ENCODE data around the gene PTPRN2. TPM values are rescaled to one million over a fixed set of nuclear protein-coding genes. Genes with fewer than 3 reads are reported as not detected.
A peak's percentile ranks its signal among the peaks of the same experiment; 100 is the strongest.

Gene PTPRN2
- total RNA-seq, 5 donors from 2014 or later (not counting 1 experiment from before 2014, with no cell fraction given): 0.60 to 1.7 (median 0.82) TPM

GRCh38 chr7:157832006-157832405, 755.6 kb downstream of the PTPRN2 start:
- Mint-ChIP-seq H3K9me3 (no peaks in the 10 kb centered on the region), H3K27me3 (no peaks in the 10 kb centered on the region), H3K36me3 (no peaks in the 10 kb centered on the region), H3K27ac (no peak overlapping the region), H3K4me3 (no peak overlapping the region), H3K4me1 (peaks cover 14 to 19% (median 19%) of the 10 kb centered on the region in 3 donors)
- no peak for ATAC-seq (replicated peaks in 1 of 4)
- H3K4me1 ChIP-seq (ENCODE audit: control insufficient read depth in 1 of 2, extremely low read depth in 1 of 2, insufficient read depth in 2 of 2, low read length in 2 of 2): peaks cover 12 to 14% of the 10 kb centered on the region in 2 experiments
- POLR2A ChIA-PET: no interaction called here
- peaks cover 0 to 7% of the 10 kb centered on the region in 2 experiments for H3K27me3 ChIP-seq (replicated peaks in 1 of 2; ENCODE audit: control insufficient read depth in 2 of 2, extremely low read depth in 1 of 2, insufficient read depth in 2 of 2, low read length in 1 of 2)
- H3K4me3 ChIP-seq (ENCODE audit: control insufficient read depth in 1 of 2, extremely low read depth in 1 of 2, low read length in 1 of 2): no peak overlapping the region
- H3K9me3 ChIP-seq: no peaks in the 10 kb centered on the region
- H3K36me3 ChIP-seq (ENCODE audit: control insufficient read depth in 2 of 2, extremely low read depth in 1 of 2, insufficient read depth in 1 of 2, low read length in 1 of 2): no peaks in the 10 kb centered on the region
- DNase-seq: no peak
- CTCF ChIA-PET: no interaction called here
- no peak overlapping the region for H3K27ac ChIP-seq (ENCODE audit: low read length)
- WGBS (ENCODE audit: insufficient coverage): 92% methylated on average over 14 of the region's 16 CpGs

GRCh38 chr7:157831143-157831905, 756.3 kb downstream of the PTPRN2 start:
- Histone ChIP-seq H3K9me3 (no peaks in the 10 kb centered on the region), H3K36me3 (ENCODE audit: control insufficient read depth in 2 of 2, extremely low read depth in 1 of 2, insufficient read depth in 1 of 2, low read length in 1 of 2) (no peaks in the 10 kb centered on the region), H3K4me3 (ENCODE audit: control insufficient read depth in 1 of 2, extremely low read depth in 1 of 2, low read length in 1 of 2) (no peak overlapping the region), H3K4me1 (ENCODE audit: control insufficient read depth in 1 of 2, extremely low read depth in 1 of 2, insufficient read depth in 2 of 2, low read length in 2 of 2) (peaks cover 19 to 20% of the 10 kb centered on the region in 2 experiments), H3K27ac (ENCODE audit: low read length) (no peak overlapping the region), H3K27me3 (replicated peaks in 1 of 2; ENCODE audit: control insufficient read depth in 2 of 2, extremely low read depth in 1 of 2, insufficient read depth in 2 of 2, low read length in 1 of 2) (peaks cover 0 to 9% of the 10 kb centered on the region in 2 experiments)
- DNase-seq (no peak), ATAC-seq (replicated peaks in 1 of 4) (no peak)
- WGBS (ENCODE audit: insufficient coverage): 74% methylated on average over 15 of the region's 18 CpGs
- no peaks in the 10 kb centered on the region for H3K9me3 Mint-ChIP-seq
- peaks cover 19 to 24% (median 22%) of the 10 kb centered on the region in 3 donors for H3K4me1 Mint-ChIP-seq
- no peaks in the 10 kb centered on the region for H3K27me3 Mint-ChIP-seq
- no peaks in the 10 kb centered on the region for H3K36me3 Mint-ChIP-seq
- POLR2A ChIA-PET: no interaction called here
- H3K4me3 Mint-ChIP-seq: no peak overlapping the region
- CTCF ChIA-PET: no interaction called here
- H3K27ac Mint-ChIP-seq: no peak overlapping the region

GRCh38 chr7:157830331-157830730, 757.3 kb downstream of the PTPRN2 start:
- Mint-ChIP-seq H3K9me3 (no peaks in the 10 kb centered on the region), H3K36me3 (no peaks in the 10 kb centered on the region), H3K27ac (peak overlapping the region in 1 of 2 donors; percentile 44), H3K4me1 (peaks cover 22 to 31% (median 24%) of the 10 kb centered on the region in 3 donors), H3K4me3 (no peak overlapping the region), H3K27me3 (no peaks in the 10 kb centered on the region)
- peaks cover 26 to 29% of the 10 kb centered on the region in 2 experiments for H3K4me1 ChIP-seq (ENCODE audit: control insufficient read depth in 1 of 2, extremely low read depth in 1 of 2, insufficient read depth in 2 of 2, low read length in 2 of 2)
- POLR2A ChIA-PET: no interaction called here
- peaks cover 0 to 9% of the 10 kb centered on the region in 2 experiments for H3K27me3 ChIP-seq (replicated peaks in 1 of 2; ENCODE audit: control insufficient read depth in 2 of 2, extremely low read depth in 1 of 2, insufficient read depth in 2 of 2, low read length in 1 of 2)
- H3K4me3 ChIP-seq (ENCODE audit: control insufficient read depth in 1 of 2, extremely low read depth in 1 of 2, low read length in 1 of 2): no peak overlapping the region
- no peak overlapping the region for H3K27ac ChIP-seq (ENCODE audit: low read length)
- no peak for DNase-seq
- H3K9me3 ChIP-seq: no peaks in the 10 kb centered on the region
- CTCF ChIA-PET: no interaction called here
- H3K36me3 ChIP-seq (ENCODE audit: control insufficient read depth in 2 of 2, extremely low read depth in 1 of 2, insufficient read depth in 1 of 2, low read length in 1 of 2): no peaks in the 10 kb centered on the region
- 85% methylated on average over 12 of the region's 13 CpGs for WGBS (ENCODE audit: insufficient coverage)
- no peak for ATAC-seq (replicated peaks in 1 of 4)

GRCh38 chr7:157829491-157829890, 758.1 kb downstream of the PTPRN2 start:
- ChIA-PET POLR2A (no interaction called here), CTCF (no interaction called here)
- Histone ChIP-seq H3K36me3 (ENCODE audit: control insufficient read depth in 2 of 2, extremely low read depth in 1 of 2, insufficient read depth in 1 of 2, low read length in 1 of 2) (no peaks in the 10 kb centered on the region), H3K4me1 (ENCODE audit: control insufficient read depth in 1 of 2, extremely low read depth in 1 of 2, insufficient read depth in 2 of 2, low read length in 2 of 2) (peaks cover 31 to 36% of the 10 kb centered on the region in 2 experiments), H3K27ac (ENCODE audit: low read length) (no peak overlapping the region), H3K9me3 (no peaks in the 10 kb centered on the region), H3K27me3 (replicated peaks in 1 of 2; ENCODE audit: control insufficient read depth in 2 of 2, extremely low read depth in 1 of 2, insufficient read depth in 2 of 2, low read length in 1 of 2) (peaks cover 0 to 14% of the 10 kb centered on the region in 2 experiments), H3K4me3 (ENCODE audit: control insufficient read depth in 1 of 2, extremely low read depth in 1 of 2, low read length in 1 of 2) (no peak overlapping the region)
- no peaks in the 10 kb centered on the region for H3K36me3 Mint-ChIP-seq
- DNase-seq (no peak), ATAC-seq (replicated peaks in 1 of 4) (no peak)
- H3K9me3 Mint-ChIP-seq: no peaks in the 10 kb centered on the region
- peaks cover 22 to 35% (median 28%) of the 10 kb centered on the region in 3 donors for H3K4me1 Mint-ChIP-seq
- WGBS (ENCODE audit: insufficient coverage): 92% methylated on average over 15 of the region's 15 CpGs
- H3K27me3 Mint-ChIP-seq: no peaks in the 10 kb centered on the region
- H3K4me3 Mint-ChIP-seq: no peak overlapping the region
- no peak overlapping the region for H3K27ac Mint-ChIP-seq

- H3K36me3 Mint-ChIP-seq: no peaks in the 10 kb centered on the region
- H3K27me3 Mint-ChIP-seq: no peaks in the 10 kb centered on the region
- CTCF ChIA-PET: no interaction called here
- WGBS (ENCODE audit: insufficient coverage): 91% methylated on average over 3 of the region's 14 CpGs
- no peak for DNase-seq
- H3K4me1 ChIP-seq (ENCODE audit: control insufficient read depth in 1 of 2, extremely low read depth in 1 of 2, insufficient read depth in 2 of 2, low read length in 2 of 2): peaks cover 31 to 36% of the 10 kb centered on the region in 2 experiments
- peaks cover 0 to 15% of the 10 kb centered on the region in 2 experiments for H3K27me3 ChIP-seq (replicated peaks in 1 of 2; ENCODE audit: control insufficient read depth in 2 of 2, extremely low read depth in 1 of 2, insufficient read depth in 2 of 2, low read length in 1 of 2)
- H3K27ac ChIP-seq (ENCODE audit: low read length): no peak overlapping the region
- no peaks in the 10 kb centered on the region for H3K9me3 ChIP-seq
- no peak for ATAC-seq (replicated peaks in 1 of 4)
- no peak overlapping the region for H3K27ac Mint-ChIP-seq
- peaks cover 22 to 35% (median 28%) of the 10 kb centered on the region in 3 donors for H3K4me1 Mint-ChIP-seq
- no peaks in the 10 kb centered on the region for H3K36me3 ChIP-seq (ENCODE audit: control insufficient read depth in 2 of 2, extremely low read depth in 1 of 2, insufficient read depth in 1 of 2, low read length in 1 of 2)
- POLR2A ChIA-PET: no interaction called here
- H3K4me3 Mint-ChIP-seq: no peak overlapping the region
- no peaks in the 10 kb centered on the region for H3K9me3 Mint-ChIP-seq
- H3K4me3 ChIP-seq (ENCODE audit: control insufficient read depth in 1 of 2, extremely low read depth in 1 of 2, low read length in 1 of 2): no peak overlapping the region
Observed at GRCh38 chr7:157828881-157829280, 758.7 kb downstream of the PTPRN2 start.

- DNase-seq (no peak), ATAC-seq (replicated peaks in 1 of 4) (no peak)
- peak overlapping the region in 1 of 3 donors; percentile 64 for H3K4me3 Mint-ChIP-seq
- H3K27me3 Mint-ChIP-seq: no peaks in the 10 kb centered on the region
- WGBS (ENCODE audit: insufficient coverage): 94% methylated on average over 5 of the region's 13 CpGs
- peak overlapping the region; percentile 41 to 87 for H3K27ac Mint-ChIP-seq
- CTCF ChIA-PET: no interaction called here
- Histone ChIP-seq H3K9me3 (no peaks in the 10 kb centered on the region), H3K36me3 (ENCODE audit: control insufficient read depth in 2 of 2, extremely low read depth in 1 of 2, insufficient read depth in 1 of 2, low read length in 1 of 2) (no peaks in the 10 kb centered on the region), H3K4me3 (ENCODE audit: control insufficient read depth in 1 of 2, extremely low read depth in 1 of 2, low read length in 1 of 2) (no peak overlapping the region), H3K27ac (ENCODE audit: low read length) (no peak overlapping the region), H3K4me1 (ENCODE audit: control insufficient read depth in 1 of 2, extremely low read depth in 1 of 2, insufficient read depth in 2 of 2, low read length in 2 of 2) (peaks cover 31 to 36% of the 10 kb centered on the region in 2 experiments), H3K27me3 (replicated peaks in 1 of 2; ENCODE audit: control insufficient read depth in 2 of 2, extremely low read depth in 1 of 2, insufficient read depth in 2 of 2, low read length in 1 of 2) (peaks cover 0 to 13% of the 10 kb centered on the region in 2 experiments)
- no peaks in the 10 kb centered on the region for H3K36me3 Mint-ChIP-seq
- H3K9me3 Mint-ChIP-seq: no peaks in the 10 kb centered on the region
- peaks cover 22 to 35% (median 28%) of the 10 kb centered on the region in 3 donors for H3K4me1 Mint-ChIP-seq
- POLR2A ChIA-PET: no interaction called here
Observed at GRCh38 chr7:157828190-157828589, 759.4 kb downstream of the PTPRN2 start.
